ENCODE results near the gene ABCA2. TPM values are rescaled to one million over a fixed set of nuclear protein-coding genes. Genes with fewer than 3 reads are reported as not detected.

The ABCA2 gene
- total and polyA plus RNA-seq, 9 of the 15 experiments (the other 6 are each of a cell fraction or from before 2014, with no cell fraction given), result 0.69 to 16.3 (median 6.1) TPM; not detected in 2

- TF ChIP-seq SRF (CRISPR knock-in tag; IDR thresholded peaks at IDR 0.05) (peak in 1 of 2 experiments; percentile 28; a peak in 1 of 4 replicates), OTX1 (CRISPR knock-in tag; IDR thresholded peaks at IDR 0.05) (no peak), MAFK (IDR thresholded peaks at IDR 0.05; ENCODE audit: low read length) (no peak), ZNF780A (CRISPR knock-in tag; IDR thresholded peaks at IDR 0.05) (no peak), ADNP (tag; IDR thresholded peaks at IDR 0.05) (no peak), ARID2 (IDR thresholded peaks at IDR 0.05) (no peak), EWSR1 (IDR thresholded peaks at IDR 0.05; ENCODE audit: borderline replicate concordance, low read depth, partially characterized antibody) (no peak), FOSL1 (tag; conservative IDR thresholded peaks at IDR 0.05) (no peak), FOS (IDR thresholded peaks at IDR 0.05; ENCODE audit: extremely low read depth, insufficient read length) (no peak), SLC30A9 (CRISPR knock-in tag; IDR thresholded peaks at IDR 0.05) (no peak), ZNF639 (CRISPR knock-in tag; conservative IDR thresholded peaks at IDR 0.05 in 1 of 2, IDR thresholded peaks at IDR 0.05 in 1 of 2) (no peak), DDX20 (tag; IDR thresholded peaks at IDR 0.05; ENCODE audit: low read depth) (no peak), L3MBTL2 (IDR thresholded peaks at IDR 0.05) (0 out of 2 replicates have a peak, but pooled peaks have one; percentile 15), DACH1 (IDR thresholded peaks at IDR 0.05; ENCODE audit: partially characterized antibody) (no peak), HNRNPLL (IDR thresholded peaks at IDR 0.05; ENCODE audit: low read depth, low read length, poor library complexity, severe bottlenecking) (no peak), ATF3 (IDR thresholded peaks at IDR 0.05) (no peak), ATF3 (CRISPR knock-in tag; conservative IDR thresholded peaks at IDR 0.05) (no peak), MYNN (IDR thresholded peaks at IDR 0.05) (0 out of 2 replicates have a peak, but pooled peaks have one; percentile 29), MYNN (CRISPR knock-in tag; IDR thresholded peaks at IDR 0.05) (no peak), ZNF124 (CRISPR knock-in tag; IDR thresholded peaks at IDR 0.05) (no peak), ZNF197 (CRISPR knock-in tag; IDR thresholded peaks at IDR 0.05; ENCODE audit: low read depth) (no peak), ZNF217 (CRISPR knock-in tag; IDR thresholded peaks at IDR 0.05) (no peak), ZKSCAN1 (IDR thresholded peaks at IDR 0.05; ENCODE audit: low read depth, low read length) (no peak), CC2D1A (IDR thresholded peaks at IDR 0.05) (no peak), THRAP3 (IDR thresholded peaks at IDR 0.05; ENCODE audit: borderline replicate concordance) (no peak), JUN (IDR thresholded peaks at IDR 0.05; ENCODE audit: borderline replicate concordance, low read depth, low read length) (no peak), JUN (CRISPR knock-in tag; IDR thresholded peaks at IDR 0.05; ENCODE audit: borderline replicate concordance) (no peak), POLR2H (tag; IDR thresholded peaks at IDR 0.05; ENCODE audit: low read depth) (no peak), RB1 (IDR thresholded peaks at IDR 0.05; ENCODE audit: low read depth) (peak; percentile 35; the same call in 1 of the 2 replicates)
These were observed 21.8 kb upstream of the ABCA2 start (continued) for GRCh38 chr9:137049544-137050449.
